Myometrial cell (primary cell): ENCODE results near the gene IGFBP3. TPM values are rescaled to one million over a fixed set of nuclear protein-coding genes. Genes with fewer than 3 reads are reported as not detected.

Source experiments
- total RNA-seq: library from RNA; depleted of rRNA; stranded (reverse); fragments of >200 nt; gene quantifications from 2 replicates; pipeline ENCODE4 v1.2.3, GENCODE V29; 2015

Gene IGFBP3, protein sequence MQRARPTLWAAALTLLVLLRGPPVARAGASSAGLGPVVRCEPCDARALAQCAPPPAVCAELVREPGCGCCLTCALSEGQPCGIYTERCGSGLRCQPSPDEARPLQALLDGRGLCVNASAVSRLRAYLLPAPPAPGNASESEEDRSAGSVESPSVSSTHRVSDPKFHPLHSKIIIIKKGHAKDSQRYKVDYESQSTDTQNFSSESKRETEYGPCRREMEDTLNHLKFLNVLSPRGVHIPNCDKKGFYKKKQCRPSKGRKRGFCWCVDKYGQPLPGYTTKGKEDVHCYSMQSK
- total RNA-seq = 13.8 and 15.6 TPM in 2 replicates

GRCh38 chr7:45920502-45921380 is at the start of gene IGFBP3:
Gene IGFBP3, minus strand, starts transcription at chr7:45921272. Its CDS starts 132 bp downstream, at chr7:45921140.

DNA sequence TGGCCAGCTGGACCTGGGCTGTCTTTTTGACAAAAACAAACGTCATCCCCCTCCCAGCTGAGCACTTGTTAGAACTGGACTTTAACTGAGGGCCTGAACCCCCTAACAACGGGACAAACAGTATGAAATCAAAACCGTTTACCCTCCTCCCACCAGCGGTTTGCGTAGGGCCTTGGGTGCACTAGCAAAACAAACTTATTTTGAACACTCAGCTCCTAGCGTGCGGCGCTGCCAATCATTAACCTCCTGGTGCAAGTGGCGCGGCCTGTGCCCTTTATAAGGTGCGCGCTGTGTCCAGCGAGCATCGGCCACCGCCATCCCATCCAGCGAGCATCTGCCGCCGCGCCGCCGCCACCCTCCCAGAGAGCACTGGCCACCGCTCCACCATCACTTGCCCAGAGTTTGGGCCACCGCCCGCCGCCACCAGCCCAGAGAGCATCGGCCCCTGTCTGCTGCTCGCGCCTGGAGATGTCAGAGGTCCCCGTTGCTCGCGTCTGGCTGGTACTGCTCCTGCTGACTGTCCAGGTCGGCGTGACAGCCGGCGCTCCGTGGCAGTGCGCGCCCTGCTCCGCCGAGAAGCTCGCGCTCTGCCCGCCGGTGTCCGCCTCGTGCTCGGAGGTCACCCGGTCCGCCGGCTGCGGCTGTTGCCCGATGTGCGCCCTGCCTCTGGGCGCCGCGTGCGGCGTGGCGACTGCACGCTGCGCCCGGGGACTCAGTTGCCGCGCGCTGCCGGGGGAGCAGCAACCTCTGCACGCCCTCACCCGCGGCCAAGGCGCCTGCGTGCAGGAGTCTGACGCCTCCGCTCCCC is 32.7 kb downstream of the IGFBP3 start, which contains the start of gene IGFBP1:
IGFBP1 (plus strand) TSS at position 304 of the 808 bp plus-strand sequence; CDS start at position 469, 165 bp downstream.

GRCh38 chr7:45873035-45873354 is 48.1 kb downstream of the IGFBP3 start, which contains the start of gene CCDC201:
Gene CCDC201, minus strand, starts transcription at chr7:45873082. Its CDS starts 75 bp downstream, at chr7:45873007.

Other genes starting within 250 kb of the IGFBP3 start
- gene CCDC201, start 48.2 kb downstream of the IGFBP3 start, total RNA-seq = not detected in 2 replicates
- gene IGFBP1, start 32.8 kb downstream of the IGFBP3 start, total RNA-seq = not detected in 2 replicates